ENCODE data around the gene OR2H2.

OR2H2 gene

DNA sequence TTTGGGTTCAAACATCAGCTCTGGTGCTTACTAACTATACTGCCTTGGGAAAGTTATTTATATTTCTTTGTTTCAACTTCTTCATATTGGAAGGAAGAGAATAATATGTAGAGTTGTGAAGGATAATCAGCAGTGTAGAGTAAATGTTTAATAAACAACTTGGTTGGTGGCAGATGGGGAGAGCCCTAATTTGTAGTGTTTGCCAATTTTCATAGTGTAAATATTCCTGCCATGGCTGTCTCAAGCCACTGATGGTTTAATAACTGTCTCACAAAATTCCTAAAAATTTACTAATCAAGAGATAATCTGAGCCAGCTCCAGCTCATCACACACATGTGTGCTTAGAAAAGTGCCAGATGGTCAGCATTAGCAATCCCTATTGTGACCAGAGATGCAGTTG, at the start of gene OR2H2:
Gene OR2H2 (plus strand): TSS at position 301 of the 400 bp plus-strand sequence. CDS start 2,824 bp downstream, outside the sequence.
- TF ChIP-seq, protein P1, sequence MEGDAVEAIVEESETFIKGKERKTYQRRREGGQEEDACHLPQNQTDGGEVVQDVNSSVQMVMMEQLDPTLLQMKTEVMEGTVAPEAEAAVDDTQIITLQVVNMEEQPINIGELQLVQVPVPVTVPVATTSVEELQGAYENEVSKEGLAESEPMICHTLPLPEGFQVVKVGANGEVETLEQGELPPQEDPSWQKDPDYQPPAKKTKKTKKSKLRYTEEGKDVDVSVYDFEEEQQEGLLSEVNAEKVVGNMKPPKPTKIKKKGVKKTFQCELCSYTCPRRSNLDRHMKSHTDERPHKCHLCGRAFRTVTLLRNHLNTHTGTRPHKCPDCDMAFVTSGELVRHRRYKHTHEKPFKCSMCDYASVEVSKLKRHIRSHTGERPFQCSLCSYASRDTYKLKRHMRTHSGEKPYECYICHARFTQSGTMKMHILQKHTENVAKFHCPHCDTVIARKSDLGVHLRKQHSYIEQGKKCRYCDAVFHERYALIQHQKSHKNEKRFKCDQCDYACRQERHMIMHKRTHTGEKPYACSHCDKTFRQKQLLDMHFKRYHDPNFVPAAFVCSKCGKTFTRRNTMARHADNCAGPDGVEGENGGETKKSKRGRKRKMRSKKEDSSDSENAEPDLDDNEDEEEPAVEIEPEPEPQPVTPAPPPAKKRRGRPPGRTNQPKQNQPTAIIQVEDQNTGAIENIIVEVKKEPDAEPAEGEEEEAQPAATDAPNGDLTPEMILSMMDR (IDR thresholded peaks at IDR 0.05; ENCODE audit: low read length, missing control alignments): no peak
- H3K4me3 ChIP-seq (replicated peaks; ENCODE audit: low read depth, low read length): no peak within 1 kb of the TSS
- DNase-seq (ENCODE audit: low read depth): no peak

DNA sequence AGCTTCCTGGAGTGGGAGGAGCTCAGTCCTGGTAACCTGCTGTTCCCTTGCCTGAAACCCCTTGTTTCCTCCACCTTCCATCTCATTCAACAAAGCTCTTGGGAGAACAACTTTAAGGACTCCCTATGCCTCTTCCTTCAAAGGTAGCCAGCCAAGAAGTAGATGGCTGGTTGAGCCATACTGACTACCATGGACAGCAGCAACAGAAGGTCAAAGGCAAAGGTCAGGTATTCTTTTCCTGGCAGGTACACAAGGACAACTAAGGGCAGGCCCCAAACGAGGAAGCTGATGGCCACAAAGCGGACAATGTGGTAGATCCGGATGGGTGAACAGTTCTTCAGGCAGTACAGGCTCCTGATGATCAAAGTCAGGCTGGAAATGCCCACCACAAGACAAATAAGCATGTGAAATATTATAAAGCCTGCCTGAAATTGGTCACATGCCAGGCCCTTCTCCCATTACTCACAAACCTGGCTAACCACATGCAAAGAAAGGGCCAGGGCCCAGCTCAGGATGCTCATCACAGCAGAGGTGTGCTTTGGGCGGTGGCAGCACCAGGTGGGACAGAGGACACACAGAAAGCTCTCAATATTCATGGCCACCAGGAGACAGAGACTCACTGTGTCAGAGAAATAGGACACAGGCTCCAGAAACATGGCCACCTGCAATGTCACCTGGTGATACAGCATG, 47.1 kb upstream of the OR2H2 start:
- TF ChIP-seq, protein P1 (IDR thresholded peaks at IDR 0.05; ENCODE audit: low read length, missing control alignments): no peak
- no peak for DNase-seq (ENCODE audit: low read depth)
- H3K4me3 ChIP-seq (replicated peaks; ENCODE audit: low read depth, low read length): no peak overlapping the region

DNA sequence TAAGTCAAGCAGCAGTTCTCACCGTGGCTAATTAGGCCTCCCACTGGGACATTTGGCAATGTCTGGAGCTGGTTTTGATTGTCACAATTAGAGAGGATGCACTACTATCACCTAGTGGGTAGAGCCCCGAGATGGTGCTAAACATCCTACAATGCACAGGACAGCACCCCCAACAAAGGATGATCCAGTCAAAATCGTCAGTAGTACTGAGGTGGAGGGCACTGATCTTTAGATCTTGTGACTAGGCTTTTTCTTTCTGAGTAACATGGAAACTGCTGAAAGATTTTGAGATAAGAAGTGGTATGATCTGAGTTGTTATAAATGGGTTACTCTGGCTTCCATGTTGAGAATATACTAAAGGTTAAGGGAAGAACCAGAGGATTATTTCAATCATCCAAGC, 37.3 kb upstream of the OR2H2 start:
- no peak for DNase-seq (ENCODE audit: low read depth)
- H3K4me3 ChIP-seq (replicated peaks; ENCODE audit: low read depth, low read length): no peak overlapping the region
- TF ChIP-seq, protein P1 (IDR thresholded peaks at IDR 0.05; ENCODE audit: low read length, missing control alignments): no peak

DNA sequence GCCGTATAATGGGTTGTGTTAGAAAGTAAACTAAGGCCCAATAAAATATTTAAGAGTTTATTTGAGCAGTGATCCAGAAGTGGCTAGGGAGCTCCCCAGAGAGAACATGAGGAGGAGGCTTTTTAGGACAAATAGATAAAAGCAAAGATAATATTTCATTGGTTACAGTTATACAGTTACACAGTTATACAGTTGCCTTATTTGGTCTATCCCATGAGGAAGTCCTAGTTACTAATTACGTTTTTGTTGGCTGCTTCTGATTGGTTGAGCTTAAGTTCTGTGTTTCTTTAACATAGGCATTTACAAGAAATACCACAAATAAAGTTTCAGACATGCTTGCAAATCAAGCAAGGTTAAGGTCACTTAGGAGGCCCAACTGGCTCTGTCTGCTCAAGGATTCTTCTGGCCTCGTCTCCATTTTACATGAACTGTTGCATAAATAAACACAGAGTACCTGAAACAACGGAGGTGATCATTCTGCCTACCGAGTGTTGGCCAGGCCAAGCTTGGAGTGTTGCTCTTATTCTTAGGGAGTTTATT, 32.3 kb upstream of the OR2H2 start:
- TF ChIP-seq, protein P1 (IDR thresholded peaks at IDR 0.05; ENCODE audit: low read length, missing control alignments): no peak
- no peak overlapping the region for H3K4me3 ChIP-seq (replicated peaks; ENCODE audit: low read depth, low read length)
- peak; percentile 81 for DNase-seq (ENCODE audit: low read depth)

DNA sequence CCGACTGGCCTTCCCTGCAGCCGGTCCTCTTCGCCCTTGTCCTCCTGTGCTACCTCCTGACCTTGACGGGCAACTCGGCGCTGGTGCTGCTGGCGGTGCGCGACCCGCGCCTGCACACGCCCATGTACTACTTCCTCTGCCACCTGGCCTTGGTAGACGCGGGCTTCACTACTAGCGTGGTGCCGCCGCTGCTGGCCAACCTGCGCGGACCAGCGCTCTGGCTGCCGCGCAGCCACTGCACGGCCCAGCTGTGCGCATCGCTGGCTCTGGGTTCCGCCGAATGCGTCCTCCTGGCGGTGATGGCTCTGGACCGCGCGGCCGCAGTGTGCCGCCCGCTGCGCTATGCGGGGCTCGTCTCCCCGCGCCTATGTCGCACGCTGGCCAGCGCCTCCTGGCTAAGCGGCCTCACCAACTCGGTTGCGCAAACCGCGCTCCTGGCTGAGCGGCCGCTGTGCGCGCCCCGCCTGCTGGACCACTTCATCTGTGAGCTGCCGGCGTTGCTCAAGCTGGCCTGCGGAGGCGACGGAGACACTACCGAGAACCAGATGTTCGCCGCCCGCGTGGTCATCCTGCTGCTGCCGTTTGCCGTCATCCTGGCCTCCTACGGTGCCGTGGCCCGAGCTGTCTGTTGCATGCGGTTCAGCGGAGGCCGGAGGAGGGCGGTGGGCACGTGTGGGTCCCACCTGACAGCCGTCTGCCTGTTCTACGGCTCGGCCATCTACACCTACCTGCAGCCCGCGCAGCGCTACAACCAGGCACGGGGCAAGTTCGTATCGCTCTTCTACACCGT, 31.5 kb upstream of the OR2H2 start:
- TF ChIP-seq, protein P1 (IDR thresholded peaks at IDR 0.05; ENCODE audit: low read length, missing control alignments): no peak
- H3K4me3 ChIP-seq (replicated peaks; ENCODE audit: low read depth, low read length): no peak overlapping the region
- DNase-seq (ENCODE audit: low read depth): peak; percentile 64

DNA sequence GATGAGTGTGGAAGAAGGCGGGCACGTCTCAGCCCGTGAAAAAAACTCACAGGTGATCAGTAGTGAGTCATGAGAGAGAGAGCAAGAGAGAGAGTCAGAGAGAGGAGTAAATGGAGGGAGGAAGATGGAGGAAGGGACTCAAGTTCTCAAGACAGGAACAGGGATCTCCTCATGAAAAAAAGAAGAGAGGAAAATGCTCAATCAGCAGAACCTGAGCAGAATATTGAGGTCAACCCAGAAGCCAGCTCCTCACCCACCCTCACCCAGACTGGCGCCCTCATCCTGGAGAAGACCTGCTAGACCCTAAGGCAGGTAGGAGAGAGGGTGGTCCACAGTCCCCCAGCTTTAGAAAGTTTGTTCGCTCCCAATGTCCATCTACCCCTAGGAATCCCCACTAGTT, 30.2 kb upstream of the OR2H2 start:
- no peak for DNase-seq (ENCODE audit: low read depth)
- H3K4me3 ChIP-seq (replicated peaks; ENCODE audit: low read depth, low read length): no peak overlapping the region
- TF ChIP-seq, protein P1 (IDR thresholded peaks at IDR 0.05; ENCODE audit: low read length, missing control alignments): no peak

Data from fibroblast of pulmonary artery (primary cell).